Mucosa of stomach (tissue), 1 donor: ENCODE data around the gene TSPAN5.
"Not testable (repeated sequence)": the region's sequence is repeated elsewhere in the genome, so short reads cannot be mapped to it uniquely, and the experiment has no call there.

Experiments
- H3K27me3 ChIP-seq: one replicate; pipeline ENCODE4 v1.7.0; 2013; ENCODE audit warnings: mild to moderate bottlenecking, low read length; ENCODE audit not compliant: control insufficient read depth, insufficient read depth
- H3K36me3 ChIP-seq: one replicate; pipeline ENCODE4 v1.7.0; 2013; ENCODE audit warnings: low read length; ENCODE audit not compliant: control insufficient read depth, insufficient read depth
- H3K4me1 ChIP-seq: one replicate; pipeline ENCODE4 v1.7.0; 2013; ENCODE audit warnings: mild to moderate bottlenecking, low read length; ENCODE audit not compliant: control insufficient read depth, insufficient read depth
- H3K4me3 ChIP-seq: one replicate; pipeline ENCODE4 v1.7.0; 2013; ENCODE audit warnings: low read length
- H3K9ac ChIP-seq: one replicate; pipeline ENCODE4 v1.7.0; 2013; ENCODE audit warnings: mild to moderate bottlenecking, low read length, moderate library complexity
- H3K9me3 ChIP-seq: one replicate; pipeline ENCODE4 v1.7.0; 2013; ENCODE audit warnings: mild to moderate bottlenecking, low read length, moderate library complexity; ENCODE audit not compliant: control insufficient read depth
- donor health status: Pancreatic carcinoma.

Gene TSPAN5

GRCh38 chr4:98658287-98659105 lies at the start of gene TSPAN5:
TSPAN5 (minus strand) TSS chr4:98658611.
- H3K36me3 ChIP-seq = no peaks in the 10 kb centered on the region
- peaks cover 7% of the 10 kb centered on the region for H3K27me3 ChIP-seq
- H3K4me1 ChIP-seq = peaks cover 43% of the 10 kb centered on the region
- no peaks in the 10 kb centered on the region for H3K9me3 ChIP-seq
- peak within 1 kb of the TSS; percentile 91 for H3K4me3 ChIP-seq
- peak within 1 kb of the TSS; percentile 86 for H3K9ac ChIP-seq

DNA sequence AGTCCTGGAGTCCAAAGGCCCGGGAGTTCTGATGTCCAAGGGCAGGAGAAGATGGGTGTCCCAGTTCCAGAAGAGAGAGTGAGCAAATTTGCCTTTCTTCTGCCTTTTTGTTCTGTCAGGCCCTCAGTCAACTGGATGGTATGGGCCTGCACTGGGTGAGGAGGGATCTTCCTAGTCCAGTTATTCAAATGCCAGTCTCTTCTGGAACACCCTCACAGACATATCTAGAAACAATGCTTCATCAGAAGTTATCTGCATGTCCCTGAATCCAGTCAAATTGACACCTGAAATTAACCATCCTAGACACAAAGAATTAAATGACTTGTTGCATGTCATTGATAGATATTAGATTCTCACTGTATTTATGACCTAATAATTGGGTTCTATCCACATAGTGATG lies 48.5 kb upstream of the TSPAN5 start:
- Histone ChIP-seq H3K4me3 (no peak overlapping the region), H3K4me1 (no peaks in the 10 kb centered on the region), H3K9ac (no peak overlapping the region), H3K27me3 (no peaks in the 10 kb centered on the region), H3K36me3 (no peaks in the 10 kb centered on the region), H3K9me3 (no peaks in the 10 kb centered on the region)

DNA sequence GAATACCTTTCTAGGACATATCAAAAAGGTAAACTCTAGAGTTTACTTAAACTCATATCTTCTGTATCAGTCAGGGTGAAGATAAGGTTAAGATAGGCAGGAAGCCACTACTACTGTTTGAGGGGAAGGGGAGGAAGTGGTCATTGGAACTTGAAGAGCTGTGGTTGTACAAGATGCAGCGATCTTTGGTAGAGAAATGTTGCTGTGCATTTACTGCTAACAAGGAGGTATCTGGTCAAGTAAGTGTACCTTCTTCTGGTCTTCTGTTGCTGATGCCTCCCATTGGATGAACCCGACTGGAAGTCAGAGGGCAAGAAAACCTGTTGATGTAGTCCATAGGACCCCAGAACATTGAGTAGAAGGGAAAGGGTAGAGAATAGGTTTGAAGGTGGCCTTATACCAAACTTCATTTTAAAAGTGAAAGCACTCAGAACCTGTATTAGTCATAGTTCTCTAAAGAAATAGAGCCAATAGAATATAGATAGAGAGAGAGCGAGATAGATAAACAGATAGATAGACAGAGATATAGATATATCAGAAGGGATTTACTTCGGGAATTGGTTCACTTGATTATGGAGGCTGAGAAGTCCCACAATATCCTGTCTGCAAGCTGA lies 47.9 kb upstream of the TSPAN5 start:
- H3K4me3 ChIP-seq = no peak overlapping the region
- no peak overlapping the region for H3K9ac ChIP-seq
- no peaks in the 10 kb centered on the region for H3K36me3 ChIP-seq
- H3K4me1 ChIP-seq = no peaks in the 10 kb centered on the region
- no peaks in the 10 kb centered on the region for H3K9me3 ChIP-seq
- no peaks in the 10 kb centered on the region for H3K27me3 ChIP-seq

DNA sequence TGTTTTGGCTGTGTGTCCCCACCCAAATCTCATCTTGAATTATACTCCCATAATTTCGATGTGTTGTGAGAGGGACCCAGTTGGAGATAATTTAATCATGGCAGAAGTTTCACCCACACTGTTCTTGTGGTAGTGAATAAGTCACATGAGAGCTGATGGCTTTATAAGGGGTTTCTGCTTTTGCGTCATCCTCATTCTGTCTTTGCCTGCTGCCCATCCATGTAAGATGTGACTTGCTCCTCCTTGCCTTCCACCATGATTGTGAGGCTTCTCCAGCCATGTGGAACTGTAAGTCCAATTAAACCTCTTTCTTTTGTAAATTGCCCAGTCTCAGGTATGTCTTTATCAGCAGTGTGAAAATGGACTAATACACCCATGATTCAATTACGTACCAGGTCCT lies 47.2 kb upstream of the TSPAN5 start:
- H3K9ac ChIP-seq, H3K4me1 ChIP-seq, H3K27me3 ChIP-seq, H3K4me3 ChIP-seq, H3K9me3 ChIP-seq, H3K36me3 ChIP-seq: not testable (repeated sequence)

DNA sequence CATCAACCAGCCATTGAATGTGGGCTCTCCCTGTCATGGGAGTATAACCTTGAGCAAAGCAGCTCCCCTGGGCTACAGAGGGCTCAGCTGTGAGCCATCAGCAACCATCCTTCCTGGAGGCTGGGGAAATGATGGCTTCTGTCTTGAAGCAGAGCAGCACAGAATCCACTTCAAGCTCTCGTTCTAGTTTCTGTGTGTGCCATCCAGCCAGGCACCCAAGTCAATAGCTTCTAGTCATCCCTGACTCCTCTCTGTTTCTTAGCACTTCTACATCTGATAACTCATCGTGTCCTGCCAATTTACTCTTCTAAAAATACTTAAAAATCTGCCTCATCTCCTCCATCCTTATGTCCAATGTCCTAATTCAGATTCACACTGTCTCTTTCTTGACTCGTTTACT lies 42.2 kb upstream of the TSPAN5 start:
- no peaks in the 10 kb centered on the region for H3K4me1 ChIP-seq

GRCh38 chr4:98694076-98694475 lies 35.7 kb upstream of the TSPAN5 start:
- Histone ChIP-seq H3K9me3 (no peaks in the 10 kb centered on the region), H3K36me3 (no peaks in the 10 kb centered on the region), H3K9ac (no peak overlapping the region), H3K4me3 (no peak overlapping the region), H3K27me3 (no peaks in the 10 kb centered on the region), H3K4me1 (no peaks in the 10 kb centered on the region)

More for the DNA sequence above, 42.2 kb upstream of the TSPAN5 start:
- Histone ChIP-seq H3K27me3 (no peaks in the 10 kb centered on the region), H3K9ac (no peak overlapping the region), H3K9me3 (no peaks in the 10 kb centered on the region), H3K4me3 (no peak overlapping the region), H3K36me3 (no peaks in the 10 kb centered on the region)

DNA sequence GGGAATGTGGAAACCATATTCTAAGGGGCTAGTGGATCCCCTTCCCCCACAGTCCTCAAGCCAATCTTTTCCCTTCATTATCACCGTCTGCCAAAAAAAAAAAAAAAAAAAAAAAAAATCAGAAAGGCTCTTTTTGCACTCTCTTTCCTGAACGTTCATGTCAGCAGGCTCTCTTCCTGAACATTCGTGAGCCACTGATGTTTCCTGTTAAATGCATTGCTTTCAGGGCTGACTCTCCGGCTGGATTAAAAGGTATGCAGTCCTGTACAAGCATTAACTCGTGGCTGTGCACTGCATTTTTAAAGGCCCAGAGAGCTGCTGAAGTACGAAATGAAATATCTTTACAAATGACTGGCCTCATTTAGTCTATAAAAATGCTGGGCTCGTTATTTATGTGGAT lies 34.0 kb upstream of the TSPAN5 start:
- Histone ChIP-seq H3K27me3 (no peaks in the 10 kb centered on the region), H3K9me3 (no peaks in the 10 kb centered on the region), H3K9ac (no peak overlapping the region), H3K4me3 (no peak overlapping the region), H3K36me3 (no peaks in the 10 kb centered on the region), H3K4me1 (no peaks in the 10 kb centered on the region)

GRCh38 chr4:98691588-98691987 lies 33.2 kb upstream of the TSPAN5 start:
- Histone ChIP-seq H3K27me3 (no peaks in the 10 kb centered on the region), H3K4me3 (no peak overlapping the region), H3K36me3 (no peaks in the 10 kb centered on the region), H3K9me3 (no peaks in the 10 kb centered on the region), H3K4me1 (no peaks in the 10 kb centered on the region), H3K9ac (no peak overlapping the region)

- H3K4me3 ChIP-seq = no peak overlapping the region
- H3K27me3 ChIP-seq = no peaks in the 10 kb centered on the region
- H3K36me3 ChIP-seq = no peaks in the 10 kb centered on the region
- peaks cover 10% of the 10 kb centered on the region for H3K4me1 ChIP-seq
- no peaks in the 10 kb centered on the region for H3K9me3 ChIP-seq
- no peak overlapping the region for H3K9ac ChIP-seq
Measured at GRCh38 chr4:98689507-98690174, 31.2 kb upstream of the TSPAN5 start.

GRCh38 chr4:98688411-98689290 lies 30.2 kb upstream of the TSPAN5 start:
- Histone ChIP-seq H3K9ac (no peak overlapping the region), H3K9me3 (no peaks in the 10 kb centered on the region), H3K4me1 (peaks cover 12% of the 10 kb centered on the region), H3K36me3 (no peaks in the 10 kb centered on the region), H3K4me3 (no peak overlapping the region), H3K27me3 (no peaks in the 10 kb centered on the region)

GRCh38 chr4:98687876-98688275 lies 29.5 kb upstream of the TSPAN5 start:
- Histone ChIP-seq H3K4me3 (no peak overlapping the region), H3K9ac (no peak overlapping the region), H3K36me3 (no peaks in the 10 kb centered on the region), H3K4me1 (peaks cover 15% of the 10 kb centered on the region), H3K9me3 (no peaks in the 10 kb centered on the region), H3K27me3 (no peaks in the 10 kb centered on the region)
